Erythroblast (primary cell): ENCODE data around the gene POLR1A.

Experiments used
- GATA1 ChIP-seq: IDR thresholded peaks from 2 replicates; pipeline ENCODE4 v1.6.1; 2011; ENCODE audit warnings: low read depth, mild to moderate bottlenecking, control low read depth, low read length, moderate library complexity
- POLR2A ChIP-seq: IDR thresholded peaks from 2 replicates; pipeline ENCODE4 v1.6.1; 2011; ENCODE audit warnings: mild to moderate bottlenecking, low read length

- no peak for TF ChIP-seq POLR2A
- no peak for TF ChIP-seq GATA1
Measured at GRCh38 chr2:86019121-86019520, 86.6 kb downstream of the POLR1A start.
